Measurements from ENCODE around the gene DUSP15.

The DUSP15 gene

GRCh38 chr20:31837896-31838397 is 32.4 kb downstream of the DUSP15 start:
- TF ChIP-seq CTCF (IDR thresholded peaks at IDR 0.05; ENCODE audit: borderline replicate concordance, insufficient read depth, low read depth, low read length) = no peak
- no peak overlapping the region for H3K4me3 ChIP-seq (ENCODE audit: low read depth, low read length)

- no peak for TF ChIP-seq CTCF (IDR thresholded peaks at IDR 0.05; ENCODE audit: borderline replicate concordance, insufficient read depth, low read depth, low read length)
- H3K4me3 ChIP-seq (ENCODE audit: low read depth, low read length) = no peak overlapping the region
Observed at GRCh38 chr20:31836853-31837608, 33.3 kb downstream of the DUSP15 start.

- H3K4me3 ChIP-seq (ENCODE audit: low read depth, low read length) = no peak overlapping the region
- no peak for TF ChIP-seq CTCF (IDR thresholded peaks at IDR 0.05; ENCODE audit: borderline replicate concordance, insufficient read depth, low read depth, low read length)
Observed at GRCh38 chr20:31835977-31836852, 34.1 kb downstream of the DUSP15 start.

- H3K4me3 ChIP-seq (ENCODE audit: low read depth, low read length) = no peak overlapping the region
Observed at GRCh38 chr20:31835554-31835953, 34.8 kb downstream of the DUSP15 start.

GRCh38 chr20:31833931-31834521 is 36.3 kb downstream of the DUSP15 start:
- no peak for TF ChIP-seq CTCF (IDR thresholded peaks at IDR 0.05; ENCODE audit: borderline replicate concordance, insufficient read depth, low read depth, low read length)

More at GRCh38 chr20:31835554-31835953, 34.8 kb downstream of the DUSP15 start:
- TF ChIP-seq CTCF (IDR thresholded peaks at IDR 0.05; ENCODE audit: borderline replicate concordance, insufficient read depth, low read depth, low read length) = no peak

GRCh38 chr20:31833130-31833930 is 37.0 kb downstream of the DUSP15 start:
- no peak overlapping the region for H3K4me3 ChIP-seq (ENCODE audit: low read depth, low read length)
- peak; percentile 97 for TF ChIP-seq CTCF (IDR thresholded peaks at IDR 0.05; ENCODE audit: borderline replicate concordance, insufficient read depth, low read depth, low read length)

More at GRCh38 chr20:31833931-31834521, 36.3 kb downstream of the DUSP15 start:
- H3K4me3 ChIP-seq (ENCODE audit: low read depth, low read length) = no peak overlapping the region
